Skeletal muscle satellite cell (primary cell): ENCODE data around the gene RNF114.
A peak's percentile ranks its signal among the peaks of the same experiment; 100 is the strongest.

Experiments
- H3K27me3 ChIP-seq: 2 replicates; pipeline ENCODE4 v1.7.0; 2013; ENCODE audit warnings: low read length; ENCODE audit not compliant: control insufficient read depth, insufficient read depth
- H3K36me3 ChIP-seq: 2 replicates; pipeline ENCODE4 v1.7.0; 2013; ENCODE audit warnings: mild to moderate bottlenecking, control low read depth, low read length; ENCODE audit not compliant: insufficient read depth
- H3K4me1 ChIP-seq: 2 replicates; pipeline ENCODE4 v1.7.0; 2013; ENCODE audit warnings: low read length; ENCODE audit not compliant: control insufficient read depth, insufficient read depth
- H3K4me2 ChIP-seq: 2 replicates; pipeline ENCODE4 v1.7.0; 2013; ENCODE audit warnings: mild to moderate bottlenecking, low read length
- H3K4me3 ChIP-seq: 2 replicates; pipeline ENCODE4 v1.7.0; 2013; ENCODE audit warnings: low read length
- H3K9ac ChIP-seq: 2 replicates; pipeline ENCODE4 v1.7.0; 2013; ENCODE audit warnings: mild to moderate bottlenecking, low read depth, low read length, moderate library complexity
- H3K9me3 ChIP-seq: replicated peaks from 2 replicates; pipeline ENCODE4 v1.7.0; 2013; ENCODE audit warnings: mild to moderate bottlenecking, control low read depth, low read length

The RNF114 gene

GRCh38 chr20:49918446-49918845 lies 17.8 kb upstream of the RNF114 start:
- H3K9ac ChIP-seq, result no peak overlapping the region
- H3K9me3 ChIP-seq, result no peaks in the 10 kb centered on the region
- no peaks in the 10 kb centered on the region for H3K36me3 ChIP-seq
- H3K4me3 ChIP-seq, result no peak overlapping the region
- H3K4me2 ChIP-seq, result no peak overlapping the region
- peaks cover 10% of the 10 kb centered on the region for H3K4me1 ChIP-seq
- H3K27me3 ChIP-seq, result no peaks in the 10 kb centered on the region

- no peak overlapping the region for H3K4me2 ChIP-seq
- H3K36me3 ChIP-seq, result no peaks in the 10 kb centered on the region
- H3K4me1 ChIP-seq, result peaks cover 5% of the 10 kb centered on the region
- no peak overlapping the region for H3K9ac ChIP-seq
- no peaks in the 10 kb centered on the region for H3K27me3 ChIP-seq
- no peaks in the 10 kb centered on the region for H3K9me3 ChIP-seq
- H3K4me3 ChIP-seq, result no peak overlapping the region
Measured at GRCh38 chr20:49919009-49919408, 17.2 kb upstream of the RNF114 start.

- H3K4me2 ChIP-seq, result no peak overlapping the region
- H3K27me3 ChIP-seq, result no peaks in the 10 kb centered on the region
- peaks cover under 1% of the 10 kb centered on the region for H3K4me1 ChIP-seq
- H3K36me3 ChIP-seq, result no peaks in the 10 kb centered on the region
- H3K9me3 ChIP-seq, result no peaks in the 10 kb centered on the region
- no peak overlapping the region for H3K4me3 ChIP-seq
- no peak overlapping the region for H3K9ac ChIP-seq
Measured at GRCh38 chr20:49919461-49919860, 16.7 kb upstream of the RNF114 start.

GRCh38 chr20:49924247-49924646 lies 11.9 kb upstream of the RNF114 start:
- Histone ChIP-seq H3K9ac (no peak overlapping the region), H3K9me3 (no peaks in the 10 kb centered on the region), H3K4me3 (no peak overlapping the region), H3K27me3 (no peaks in the 10 kb centered on the region), H3K4me1 (peaks cover 9% of the 10 kb centered on the region), H3K4me2 (no peak overlapping the region), H3K36me3 (no peaks in the 10 kb centered on the region)

- no peak overlapping the region for H3K4me3 ChIP-seq
Measured at GRCh38 chr20:49925901-49926454, 10.2 kb upstream of the RNF114 start.

GRCh38 chr20:49928411-49929141 lies 7.6 kb upstream of the RNF114 start:
- H3K4me1 ChIP-seq, result peaks cover 9% of the 10 kb centered on the region
- no peaks in the 10 kb centered on the region for H3K27me3 ChIP-seq
- H3K9me3 ChIP-seq, result no peaks in the 10 kb centered on the region
- no peak overlapping the region for H3K4me3 ChIP-seq
- H3K4me2 ChIP-seq, result peak overlapping the region; percentile 36
- H3K9ac ChIP-seq, result no peak overlapping the region
- H3K36me3 ChIP-seq, result no peaks in the 10 kb centered on the region

More at GRCh38 chr20:49925901-49926454, 10.2 kb upstream of the RNF114 start:
- Histone ChIP-seq H3K9me3 (no peaks in the 10 kb centered on the region), H3K36me3 (no peaks in the 10 kb centered on the region), H3K9ac (no peak overlapping the region), H3K27me3 (no peaks in the 10 kb centered on the region), H3K4me1 (peaks cover 9% of the 10 kb centered on the region), H3K4me2 (no peak overlapping the region)

- Histone ChIP-seq H3K27me3 (no peaks in the 10 kb centered on the region), H3K36me3 (no peaks in the 10 kb centered on the region), H3K9ac (no peak overlapping the region), H3K4me2 (peak overlapping the region; percentile 36), H3K9me3 (no peaks in the 10 kb centered on the region), H3K4me1 (peaks cover 9% of the 10 kb centered on the region), H3K4me3 (no peak overlapping the region)
Measured at GRCh38 chr20:49929142-49929494, 7.1 kb upstream of the RNF114 start.

GRCh38 chr20:49935746-49936152 lies 448 bp upstream of the RNF114 start:
- Histone ChIP-seq H3K36me3 (peaks cover 2% of the 10 kb centered on the region), H3K4me1 (peaks cover 21% of the 10 kb centered on the region), H3K9ac (peak overlapping the region; percentile 53), H3K4me3 (peak overlapping the region; percentile 98), H3K9me3 (no peaks in the 10 kb centered on the region), H3K4me2 (peak overlapping the region; percentile 76), H3K27me3 (no peaks in the 10 kb centered on the region)

GRCh38 chr20:49937027-49937929 lies 1.1 kb downstream of the RNF114 start:
- Histone ChIP-seq H3K4me3 (peak overlapping the region; percentile 98), H3K9ac (peak overlapping the region; percentile 96), H3K4me1 (peaks cover 21% of the 10 kb centered on the region), H3K27me3 (no peaks in the 10 kb centered on the region), H3K36me3 (peaks cover 14% of the 10 kb centered on the region), H3K4me2 (peak overlapping the region; percentile 97), H3K9me3 (no peaks in the 10 kb centered on the region)

GRCh38 chr20:49938173-49939163 lies 2.3 kb downstream of the RNF114 start:
- Histone ChIP-seq H3K4me1 (peaks cover 21% of the 10 kb centered on the region), H3K36me3 (peaks cover 18% of the 10 kb centered on the region), H3K4me2 (peak overlapping the region; percentile 97), H3K27me3 (no peaks in the 10 kb centered on the region), H3K4me3 (peak overlapping the region; percentile 38), H3K9ac (no peak overlapping the region), H3K9me3 (no peaks in the 10 kb centered on the region)
